ENCODE data around the gene BCL3.
"Not testable (repeated sequence)": the region's sequence is repeated elsewhere in the genome, so short reads cannot be mapped to it uniquely, and the experiment has no call there.

BCL3 gene

GRCh38 chr19:44767295-44768180 is 19.0 kb downstream of the BCL3 start:
- Mint-ChIP-seq H3K27ac (no peak overlapping the region), H3K36me3 (ENCODE audit: low read depth) (peaks cover 4% of the 10 kb centered on the region), H3K4me1 (ENCODE audit: low read depth) (peaks cover 44% of the 10 kb centered on the region), H3K27me3 (ENCODE audit: low read depth) (no peaks in the 10 kb centered on the region), H3K4me3 (no peak overlapping the region), H3K9me3 (no peaks in the 10 kb centered on the region)
- no peak for DNase-seq (ENCODE audit: low spot score)

- no peaks in the 10 kb centered on the region for H3K36me3 Mint-ChIP-seq (ENCODE audit: low read depth)
- peaks cover 32% of the 10 kb centered on the region for H3K4me1 Mint-ChIP-seq (ENCODE audit: low read depth)
- DNase-seq (ENCODE audit: low spot score): peak; percentile 92
- H3K4me3 Mint-ChIP-seq: peak overlapping the region; percentile 59
- no peaks in the 10 kb centered on the region for H3K27me3 Mint-ChIP-seq (ENCODE audit: low read depth)
- H3K9me3 Mint-ChIP-seq: no peaks in the 10 kb centered on the region
- H3K27ac Mint-ChIP-seq: peak overlapping the region; percentile 84
Measured at GRCh38 chr19:44770550-44771257, 22.2 kb downstream of the BCL3 start.

- H3K4me3 Mint-ChIP-seq; H3K36me3 Mint-ChIP-seq (ENCODE audit: low read depth); H3K27me3 Mint-ChIP-seq (ENCODE audit: low read depth); H3K27ac Mint-ChIP-seq; DNase-seq (ENCODE audit: low spot score); H3K9me3 Mint-ChIP-seq: not testable (repeated sequence)
- peaks cover 32% of the 10 kb centered on the region for H3K4me1 Mint-ChIP-seq (ENCODE audit: low read depth)
Measured at GRCh38 chr19:44772144-44772543, 23.6 kb downstream of the BCL3 start.

GRCh38 chr19:44772959-44773358 is 24.5 kb downstream of the BCL3 start:
- no peaks in the 10 kb centered on the region for H3K36me3 Mint-ChIP-seq (ENCODE audit: low read depth)

GRCh38 chr19:44775676-44776240 is 27.2 kb downstream of the BCL3 start:
- DNase-seq (ENCODE audit: low spot score): no peak
- Mint-ChIP-seq H3K9me3 (no peaks in the 10 kb centered on the region), H3K4me3 (no peak overlapping the region), H3K4me1 (ENCODE audit: low read depth) (peaks cover 4% of the 10 kb centered on the region), H3K27ac (no peak overlapping the region), H3K27me3 (ENCODE audit: low read depth) (no peaks in the 10 kb centered on the region), H3K36me3 (ENCODE audit: low read depth) (no peaks in the 10 kb centered on the region)

More at GRCh38 chr19:44772959-44773358, 24.5 kb downstream of the BCL3 start:
- H3K27ac Mint-ChIP-seq: no peak overlapping the region
- H3K27me3 Mint-ChIP-seq (ENCODE audit: low read depth): no peaks in the 10 kb centered on the region
- no peak for DNase-seq (ENCODE audit: low spot score)
- no peak overlapping the region for H3K4me3 Mint-ChIP-seq
- peaks cover 24% of the 10 kb centered on the region for H3K4me1 Mint-ChIP-seq (ENCODE audit: low read depth)
- no peaks in the 10 kb centered on the region for H3K9me3 Mint-ChIP-seq

GRCh38 chr19:44776402-44777096 is 28.0 kb downstream of the BCL3 start:
- H3K27ac Mint-ChIP-seq: no peak overlapping the region
- H3K4me3 Mint-ChIP-seq: no peak overlapping the region
- H3K4me1 Mint-ChIP-seq (ENCODE audit: low read depth): peaks cover 1% of the 10 kb centered on the region
- no peak for DNase-seq (ENCODE audit: low spot score)
- H3K27me3 Mint-ChIP-seq (ENCODE audit: low read depth): no peaks in the 10 kb centered on the region
- H3K9me3 Mint-ChIP-seq: no peaks in the 10 kb centered on the region
- no peaks in the 10 kb centered on the region for H3K36me3 Mint-ChIP-seq (ENCODE audit: low read depth)

- Mint-ChIP-seq H3K36me3 (ENCODE audit: low read depth) (no peaks in the 10 kb centered on the region), H3K27ac (no peak within 1 kb of the TSS), H3K27me3 (ENCODE audit: low read depth) (no peaks in the 10 kb centered on the region), H3K4me1 (ENCODE audit: low read depth) (no peaks in the 10 kb centered on the region), H3K9me3 (no peaks in the 10 kb centered on the region), H3K4me3 (no peak within 1 kb of the TSS)
- DNase-seq (ENCODE audit: low spot score): no peak
Measured at GRCh38 chr19:44777715-44778347, 29.3 kb downstream of the BCL3 start, which contains the start of gene CBLC. CBLC (plus strand) TSS chr19:44777890; CDS start chr19:44777932, 42 bp downstream.

GRCh38 chr19:44779150-44779549 is 30.6 kb downstream of the BCL3 start:
- DNase-seq (ENCODE audit: low spot score): no peak
- Mint-ChIP-seq H3K27ac (no peak overlapping the region), H3K4me1 (ENCODE audit: low read depth) (peaks cover under 1% of the 10 kb centered on the region), H3K36me3 (ENCODE audit: low read depth) (no peaks in the 10 kb centered on the region), H3K27me3 (ENCODE audit: low read depth) (no peaks in the 10 kb centered on the region), H3K4me3 (no peak overlapping the region), H3K9me3 (no peaks in the 10 kb centered on the region)

- not testable (repeated sequence) for DNase-seq (ENCODE audit: low spot score); H3K9me3 Mint-ChIP-seq; H3K4me1 Mint-ChIP-seq (ENCODE audit: low read depth); H3K27ac Mint-ChIP-seq; H3K36me3 Mint-ChIP-seq (ENCODE audit: low read depth); H3K4me3 Mint-ChIP-seq; H3K27me3 Mint-ChIP-seq (ENCODE audit: low read depth)
Measured at GRCh38 chr19:44781694-44782093, 33.2 kb downstream of the BCL3 start.

- no peaks in the 10 kb centered on the region for H3K9me3 Mint-ChIP-seq
- no peaks in the 10 kb centered on the region for H3K36me3 Mint-ChIP-seq (ENCODE audit: low read depth)
- H3K27ac Mint-ChIP-seq: no peak overlapping the region
- DNase-seq (ENCODE audit: low spot score): no peak
- no peak overlapping the region for H3K4me3 Mint-ChIP-seq
- peaks cover 4% of the 10 kb centered on the region for H3K4me1 Mint-ChIP-seq (ENCODE audit: low read depth)
- no peaks in the 10 kb centered on the region for H3K27me3 Mint-ChIP-seq (ENCODE audit: low read depth)
Measured at GRCh38 chr19:44782729-44783128, 34.2 kb downstream of the BCL3 start.

GRCh38 chr19:44783545-44783944 is 35.0 kb downstream of the BCL3 start:
- Mint-ChIP-seq H3K4me3 (no peak overlapping the region), H3K4me1 (ENCODE audit: low read depth) (peaks cover 4% of the 10 kb centered on the region), H3K27ac (no peak overlapping the region), H3K36me3 (ENCODE audit: low read depth) (no peaks in the 10 kb centered on the region), H3K9me3 (no peaks in the 10 kb centered on the region), H3K27me3 (ENCODE audit: low read depth) (no peaks in the 10 kb centered on the region)
- DNase-seq (ENCODE audit: low spot score): no peak

- H3K9me3 Mint-ChIP-seq: no peaks in the 10 kb centered on the region
- H3K4me3 Mint-ChIP-seq: no peak overlapping the region
- H3K36me3 Mint-ChIP-seq (ENCODE audit: low read depth): no peaks in the 10 kb centered on the region
- peaks cover 4% of the 10 kb centered on the region for H3K4me1 Mint-ChIP-seq (ENCODE audit: low read depth)
- H3K27me3 Mint-ChIP-seq (ENCODE audit: low read depth): no peaks in the 10 kb centered on the region
- no peak for DNase-seq (ENCODE audit: low spot score)
- H3K27ac Mint-ChIP-seq: no peak overlapping the region
Measured at GRCh38 chr19:44785271-44785670, 36.8 kb downstream of the BCL3 start.

- Mint-ChIP-seq H3K4me3 (no peak overlapping the region), H3K27ac (no peak overlapping the region), H3K36me3 (ENCODE audit: low read depth) (no peaks in the 10 kb centered on the region), H3K9me3 (no peaks in the 10 kb centered on the region), H3K4me1 (ENCODE audit: low read depth) (peaks cover 4% of the 10 kb centered on the region), H3K27me3 (ENCODE audit: low read depth) (no peaks in the 10 kb centered on the region)
- no peak for DNase-seq (ENCODE audit: low spot score)
Measured at GRCh38 chr19:44785993-44786392, 37.5 kb downstream of the BCL3 start.
